GM23338 (cell line): ENCODE measurements around the gene DMD. TPM values are rescaled to one million over a fixed set of nuclear protein-coding genes. Genes with fewer than 3 reads are reported as not detected.

Experiments
- ATAC-seq: fragments of 200-7000 bp; cut with Tn5 transposase; 3 replicates; pipeline ENCODE4 v1.9.1; 2020
- DNase-seq: peaks from one replicate; pipeline ENCODE4 v3.0.0-alpha.2; 2015; ENCODE audit warnings: low spot score
- H2AFZ ChIP-seq: fragments of 200-600 bp; sonication (generic); 2 replicates; pipeline ENCODE4 v1.8.0; 2016; ENCODE audit warnings: antibody characterized with exemption, mild to moderate bottlenecking, moderate library complexity
- H3F3A ChIP-seq: fragments of 200-600 bp; sonication (generic); replicated peaks from 2 replicates; pipeline ENCODE4 v1.8.0; 2017; ENCODE audit warnings: antibody characterized with exemption, mixed run types, low read depth
- H3K27ac ChIP-seq: fragments of 200-600 bp; sonication (generic); 2 replicates; pipeline ENCODE4 v1.6.1; 2016; ENCODE audit warnings: low read depth
- H3K27me3 ChIP-seq: fragments of 200-600 bp; sonication (generic); 2 replicates; pipeline ENCODE4 v1.8.0; 2016; ENCODE audit warnings: mild to moderate bottlenecking, mixed run types, moderate library complexity; ENCODE audit not compliant: insufficient read depth
- H3K36me3 ChIP-seq: fragments of 200-600 bp; sonication (generic); 2 replicates; pipeline ENCODE4 v1.8.0; 2016; ENCODE audit warnings: mild to moderate bottlenecking; ENCODE audit not compliant: insufficient read depth
- H3K4me1 ChIP-seq: fragments of 200-600 bp; sonication (generic); 2 replicates; pipeline ENCODE4 v1.8.0; 2016; ENCODE audit warnings: mild to moderate bottlenecking, moderate library complexity; ENCODE audit not compliant: insufficient read depth
- H3K4me2 ChIP-seq: fragments of 200-600 bp; sonication (generic); 2 replicates; pipeline ENCODE4 v1.7.1; 2017; ENCODE audit warnings: mixed run types
- H3K4me3 ChIP-seq: fragments of 200-600 bp; sonication (generic); 2 replicates; pipeline ENCODE4 v1.6.1; 2016; ENCODE audit warnings: mixed run types
- H3K79me2 ChIP-seq: fragments of 200-600 bp; sonication (generic); replicated peaks from 2 replicates; pipeline ENCODE4 v1.8.0; 2017; ENCODE audit warnings: mild to moderate bottlenecking; ENCODE audit not compliant: insufficient read depth
- H3K9me2 ChIP-seq: fragments of 200-600 bp; sonication (generic); 2 replicates; pipeline ENCODE4 v1.8.0; 2017; ENCODE audit not compliant: insufficient read depth
- H4K20me1 ChIP-seq: fragments of 200-600 bp; sonication (generic); replicated peaks from 2 replicates; pipeline ENCODE4 v1.8.0; 2017; ENCODE audit warnings: mild to moderate bottlenecking; ENCODE audit not compliant: insufficient read depth
- H3K27ac Mint-ChIP-seq: 2 replicates; pipeline ENCODE4 v1.8.0; 2020; ENCODE audit warnings: inconsistent platforms, mild to moderate bottlenecking, moderate library complexity, mixed read lengths
- H3K27me3 Mint-ChIP-seq: 3 replicates; pipeline ENCODE4 v1.8.0; 2022; ENCODE audit warnings: low read depth, mild to moderate bottlenecking, moderate library complexity, mixed read lengths, inconsistent platforms; ENCODE audit not compliant: insufficient read depth, poor library complexity
- H3K36me3 Mint-ChIP-seq: 3 replicates; pipeline ENCODE4 v1.8.0; 2021; ENCODE audit warnings: low read depth, mild to moderate bottlenecking, inconsistent platforms, moderate library complexity, mixed read lengths
- H3K4me1 Mint-ChIP-seq: 3 replicates; pipeline ENCODE4 v1.8.0; 2020; ENCODE audit warnings: mild to moderate bottlenecking, inconsistent platforms, mixed read lengths
- H3K4me3 Mint-ChIP-seq: 3 replicates; pipeline ENCODE4 v1.8.0; 2021; ENCODE audit warnings: moderate library complexity, mild to moderate bottlenecking, inconsistent platforms, mixed read lengths
- H3K9me3 Mint-ChIP-seq: 3 replicates; pipeline ENCODE4 v1.8.0; 2020; ENCODE audit warnings: moderate library complexity, mild to moderate bottlenecking, inconsistent platforms, mixed read lengths
- CREB1 ChIP-seq: fragments of 250-450 bp; sonication (Bioruptor Pico); IDR thresholded peaks from 2 replicates; pipeline ENCODE4 v1.5.0; 2020; ENCODE audit warnings: low read depth, mild to moderate bottlenecking, moderate library complexity
- CTCF ChIP-seq, 2 experiments: fragments of 200-600 bp in 1 of 2; sonication (generic) in 1 of 2; conservative IDR thresholded peaks; 2 replicates each; pipeline versions ENCODE4 v1.5.1 to v1.6.1; 2016 to 2017; ENCODE audit warnings: antibody characterized with exemption in 2 of 2, low read depth in 2 of 2, mild to moderate bottlenecking in 2 of 2, moderate library complexity in 1 of 2
- ETS1 ChIP-seq: IDR thresholded peaks from 2 replicates; pipeline ENCODE4 v1.6.1; 2016; ENCODE audit warnings: antibody characterized with exemption
- EZH2 ChIP-seq: fragments of 200-600 bp; sonication (generic); IDR thresholded peaks from one replicate; pipeline ENCODE4 v1.8.0; 2017; ENCODE audit warnings: antibody characterized with exemption, mild to moderate bottlenecking, low read depth; ENCODE audit not compliant: unreplicated experiment
- EZH2phosphoT487 ChIP-seq: fragments of 200-600 bp; sonication (generic); IDR thresholded peaks from one replicate; pipeline ENCODE4 v1.8.1; 2018; ENCODE audit warnings: antibody characterized with exemption; ENCODE audit not compliant: unreplicated experiment
- JUNB ChIP-seq: IDR thresholded peaks from one replicate; pipeline ENCODE4 v1.6.1; 2016; ENCODE audit warnings: antibody characterized with exemption; ENCODE audit not compliant: unreplicated experiment
- NANOG ChIP-seq: IDR thresholded peaks from 2 replicates; pipeline ENCODE4 v1.6.1; 2016; ENCODE audit warnings: antibody characterized with exemption, borderline replicate concordance
- POLR2AphosphoS5 ChIP-seq: IDR thresholded peaks from 2 replicates; pipeline ENCODE4 v1.6.1; 2016; ENCODE audit warnings: antibody characterized with exemption, low read depth
- STAT1 ChIP-seq: IDR thresholded peaks from one replicate; pipeline ENCODE4 v1.6.1; 2016; ENCODE audit warnings: antibody characterized with exemption; ENCODE audit not compliant: unreplicated experiment
- ZNF114 ChIP-seq: fragments of 250-450 bp; sonication (Bioruptor Pico); IDR thresholded peaks from 2 replicates; pipeline ENCODE4 v1.5.0; 2020; ENCODE audit warnings: mild to moderate bottlenecking, moderate library complexity
- ZNF331 ChIP-seq: fragments of 250-450 bp; sonication (Bioruptor Pico); IDR thresholded peaks from 2 replicates; pipeline ENCODE4 v1.5.0; 2020; ENCODE audit warnings: low read depth, mild to moderate bottlenecking, moderate library complexity
- ZNF462 ChIP-seq: fragments of 250-450 bp; sonication (Bioruptor Pico); IDR thresholded peaks from 2 replicates; pipeline ENCODE4 v1.5.0; 2020; ENCODE audit warnings: mild to moderate bottlenecking, moderate library complexity
- polyA plus RNA-seq: library from polyadenylated mRNA; unstranded; fragments of >200 nt; fragmentation: Nextera tagmentation; extraction: Ambion mirVana; gene quantifications from 2 replicates; pipeline ENCODE4 v1.2.1, GENCODE V29; 2016
- total RNA-seq: library from RNA; depleted of rRNA; stranded (reverse); fragments of >200 nt; shearing (Covaris generic); gene quantifications from 2 replicates; pipeline ENCODE4 v1.2.3, GENCODE V29; 2014

Gene DMD
- total and polyA plus RNA-seq, 2 experiments from 2014 or later, result 4.5 to 7.6 TPM

DNA sequence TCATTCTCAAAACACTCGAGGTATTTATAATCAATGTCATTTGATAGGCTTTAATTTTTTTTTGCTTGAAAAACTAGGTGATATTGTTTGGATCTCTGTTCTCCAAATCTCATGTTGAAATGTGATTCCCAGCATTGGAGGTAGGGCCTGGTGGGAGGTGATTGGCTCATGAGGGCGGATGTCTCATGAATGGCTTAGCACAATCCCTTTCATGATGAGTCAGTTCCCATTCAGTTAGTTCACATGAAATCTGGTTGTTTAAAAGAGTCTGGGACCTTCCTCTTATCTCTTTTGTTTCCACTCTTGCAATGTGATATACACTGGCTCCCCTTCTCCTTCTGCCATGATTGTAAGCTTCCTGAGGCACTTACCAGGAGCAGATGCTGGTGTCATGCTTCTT lies 638.7 kb downstream of the DMD start:
- ATAC-seq (no peak), DNase-seq (no peak)
- H3K4me2 ChIP-seq, result no peak overlapping the region
- H3K27ac Mint-ChIP-seq, result no peak overlapping the region
- H2AFZ ChIP-seq, result no peak overlapping the region
- peaks cover 2% of the 10 kb centered on the region; the same call in 2 of the 3 replicates for H3K4me1 Mint-ChIP-seq
- no peaks in the 10 kb centered on the region for H3K36me3 Mint-ChIP-seq
- H3K27ac ChIP-seq, result no peak overlapping the region
- no peaks in the 10 kb centered on the region for H3K36me3 ChIP-seq
- no peaks in the 10 kb centered on the region for H3F3A ChIP-seq
- H4K20me1 ChIP-seq, result no peaks in the 10 kb centered on the region
- TF ChIP-seq JUNB (no peak), CREB1 (no peak), EZH2phosphoT487 (no peak), POLR2AphosphoS5 (no peak), ZNF462 (CRISPR knock-in tag) (no peak), ZNF114 (no peak), ETS1 (no peak), CTCF (conservative IDR thresholded peaks at IDR 0.05; ENCODE audit: low read depth in 2 of 2) (no peak), EZH2 (no peak), NANOG (no peak), STAT1 (no peak), ZNF331 (CRISPR knock-in tag) (no peak)
- no peak overlapping the region for H3K4me3 Mint-ChIP-seq
- no peaks in the 10 kb centered on the region; the same call in 2 of the 3 replicates for H3K9me3 Mint-ChIP-seq
- no peaks in the 10 kb centered on the region for H3K27me3 Mint-ChIP-seq
- H3K4me3 ChIP-seq, result no peak overlapping the region
- H3K9me2 ChIP-seq, result no peaks in the 10 kb centered on the region
- no peaks in the 10 kb centered on the region for H3K4me1 ChIP-seq
- H3K79me2 ChIP-seq, result no peaks in the 10 kb centered on the region
- H3K27me3 ChIP-seq, result no peaks in the 10 kb centered on the region
